G401.6 (cell line): ENCODE data around the gene RABEP2.
"Not testable (repeated sequence)": the region's sequence is repeated elsewhere in the genome, so short reads cannot be mapped to it uniquely, and the experiment has no call there.

Source experiments
- FAIRE-seq: peaks from 2 replicates; lab custom pipeline; 2012; peaks lifted over from hg19 to GRCh38; lab: Jason Lieb, UNC

Gene RABEP2

DNA sequence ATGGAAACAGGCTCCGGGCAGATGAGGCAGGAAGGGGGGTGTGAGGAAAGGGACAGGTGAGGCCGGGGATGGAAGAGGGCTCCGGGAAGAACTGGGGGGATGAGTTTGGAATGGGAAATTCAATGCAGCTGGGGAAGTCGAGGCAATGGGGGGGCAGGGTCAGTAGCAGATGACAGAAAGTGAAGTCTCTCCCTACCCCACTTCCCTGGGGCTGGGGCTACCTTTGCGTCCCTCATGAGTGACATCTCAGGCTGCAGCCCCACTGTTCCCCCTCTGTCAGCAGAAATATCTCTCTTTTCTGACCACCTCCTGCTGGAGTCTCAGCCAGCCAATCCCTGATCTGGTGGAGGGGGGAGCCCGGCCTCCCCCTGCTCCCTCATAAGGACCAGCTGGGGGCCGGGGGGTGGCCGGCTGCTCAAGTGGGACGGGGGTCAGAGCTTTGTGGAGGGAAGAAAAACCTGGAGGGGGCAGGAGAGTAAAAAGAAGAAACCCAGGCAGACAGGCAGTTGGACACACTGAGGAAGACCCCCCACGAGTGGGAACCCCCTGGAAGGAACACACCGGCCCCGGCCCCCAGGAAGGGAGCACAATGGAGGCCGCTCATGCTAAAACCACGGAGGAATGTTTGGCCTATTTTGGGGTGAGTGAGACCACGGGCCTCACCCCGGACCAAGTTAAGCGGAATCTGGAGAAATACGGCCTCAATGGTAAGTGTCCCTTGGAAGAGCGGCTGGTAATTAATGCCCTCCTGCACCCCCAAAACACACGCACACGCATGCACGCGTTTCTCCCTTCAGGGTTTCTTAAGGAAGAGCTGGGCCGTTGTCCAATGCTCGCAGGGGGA, 46.7 kb downstream of the RABEP2 start, which contains the start of gene ATP2A1:
TSS of gene ATP2A1 (plus strand) at position 406 of the 844 bp plus-strand sequence. CDS start at position 590, 184 bp downstream.
- no peak for FAIRE-seq

DNA sequence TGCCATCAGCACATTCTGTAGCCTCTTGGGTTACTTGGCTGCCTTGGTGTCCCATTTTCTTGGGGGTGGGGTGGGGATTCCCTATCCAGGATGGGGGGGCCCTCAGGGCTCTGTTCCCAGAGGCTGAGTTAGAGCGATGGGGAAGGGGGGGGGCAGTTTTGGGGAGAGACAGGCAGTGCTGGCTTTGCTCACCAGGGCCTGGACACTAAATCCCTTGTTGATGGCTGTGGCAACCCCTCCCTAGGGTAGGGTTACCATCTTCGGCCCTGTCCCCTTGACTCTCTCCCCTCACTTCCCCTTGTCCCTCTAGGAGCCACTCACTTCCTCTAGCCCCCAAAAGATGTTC, 47.4 kb downstream of the RABEP2 start:
- FAIRE-seq = no peak

DNA sequence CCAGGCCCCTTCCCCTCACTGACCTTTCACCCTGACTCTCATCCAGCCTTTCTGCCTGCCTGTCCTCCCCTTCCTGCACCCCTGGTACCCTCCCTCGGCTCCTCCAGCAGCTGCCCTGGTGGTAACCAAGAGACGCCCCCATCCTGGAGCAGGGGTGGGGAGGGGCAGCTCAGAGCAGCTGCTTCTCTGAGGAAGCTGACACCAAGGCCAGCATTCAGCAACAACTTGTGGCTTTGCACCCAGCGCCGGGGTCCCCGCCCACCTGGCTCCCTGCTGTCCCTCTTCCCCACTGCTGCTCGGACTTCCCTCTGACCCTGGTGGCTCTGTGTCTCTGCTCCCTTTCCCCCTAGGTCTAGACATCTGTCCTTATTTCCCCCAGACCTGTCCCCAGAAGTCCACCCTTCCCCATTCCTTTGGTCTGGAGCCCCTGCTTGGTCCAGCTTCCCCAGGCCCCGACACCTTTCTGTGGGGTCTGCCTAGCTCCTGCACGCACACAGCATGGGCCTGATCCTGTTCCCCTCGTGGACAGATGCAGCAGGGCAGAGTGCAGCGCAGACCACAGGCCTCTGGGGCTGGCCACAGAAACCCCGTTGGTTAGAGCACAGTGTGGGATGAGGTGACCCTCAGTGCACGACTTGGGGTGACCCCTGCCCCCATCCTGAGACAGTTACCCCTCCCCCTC, 47.9 kb downstream of the RABEP2 start:
- FAIRE-seq = no peak

DNA sequence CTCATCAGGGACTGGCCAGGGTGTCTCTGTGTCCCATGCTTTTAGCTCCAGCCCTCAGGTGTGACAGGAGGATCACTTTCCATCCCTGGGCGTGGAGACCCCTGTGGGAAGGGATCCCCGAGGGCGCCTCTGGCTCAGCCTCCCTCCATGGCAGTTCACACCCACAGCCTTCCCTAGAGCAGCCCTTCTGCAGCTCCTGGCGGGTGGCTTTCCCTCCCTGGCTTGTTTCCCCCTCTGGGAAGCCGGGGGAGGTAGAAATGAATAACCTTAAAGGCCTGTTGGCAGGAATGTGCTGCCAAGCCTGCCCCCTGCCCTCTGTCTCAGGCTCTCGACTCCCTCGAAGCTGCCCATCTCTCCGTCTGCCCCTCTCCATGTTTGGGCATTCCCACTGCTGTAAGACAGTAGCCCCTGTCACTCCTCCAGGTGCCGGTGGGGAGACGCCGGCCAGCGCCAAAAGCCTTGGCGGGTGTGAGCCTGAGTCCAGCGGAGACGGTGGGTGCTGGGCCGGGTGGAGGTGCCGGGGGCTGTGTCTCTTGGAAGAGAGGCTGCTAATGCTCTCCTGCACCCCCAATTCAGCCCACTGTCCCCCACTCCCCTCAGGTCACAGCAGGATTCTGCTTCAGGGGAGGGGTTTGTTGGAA, 48.9 kb downstream of the RABEP2 start:
- FAIRE-seq = no peak

DNA sequence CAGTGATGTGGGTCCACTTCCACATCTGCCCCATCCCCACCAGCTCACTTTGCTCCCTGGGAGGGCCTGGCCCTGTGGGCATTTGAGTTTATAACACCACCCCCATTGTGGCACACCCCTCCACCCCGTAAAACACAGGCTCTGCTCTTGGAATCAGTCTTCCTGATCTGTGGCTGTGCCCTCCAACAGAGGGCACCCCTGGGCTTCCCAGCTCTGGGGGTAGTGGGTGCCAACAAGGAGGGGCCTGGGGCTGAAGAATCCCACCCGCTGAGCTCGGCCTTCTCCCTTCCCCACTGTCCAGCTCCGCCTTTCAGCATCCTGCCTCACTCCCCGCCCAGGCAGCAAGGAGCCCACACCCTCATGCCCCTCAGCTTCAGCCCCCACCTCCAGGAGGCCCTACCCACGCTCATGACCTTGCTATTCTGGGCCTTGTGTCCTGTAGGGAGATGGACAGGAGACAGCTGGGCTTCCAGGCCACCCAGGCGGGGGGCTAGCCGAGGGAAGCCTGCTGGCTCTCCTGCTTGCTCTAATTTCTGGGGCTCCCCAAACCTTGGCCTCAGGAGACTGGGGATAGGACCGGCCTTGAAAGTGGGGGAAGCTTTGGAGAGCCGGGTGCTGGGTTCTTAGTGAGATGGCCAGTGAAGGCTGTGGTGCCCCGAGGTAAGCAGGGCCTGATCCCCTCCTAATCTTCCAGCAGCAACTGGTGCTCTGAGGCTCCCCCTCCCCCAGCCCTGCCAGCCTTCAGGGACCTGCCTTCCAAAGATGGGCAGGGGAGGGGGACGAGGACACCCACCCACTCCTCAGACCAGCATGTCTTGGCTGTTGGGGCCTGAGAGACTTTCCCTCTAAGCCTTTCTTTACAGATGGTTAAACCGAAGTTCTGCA, 49.7 kb downstream of the RABEP2 start:
- no peak for FAIRE-seq

DNA sequence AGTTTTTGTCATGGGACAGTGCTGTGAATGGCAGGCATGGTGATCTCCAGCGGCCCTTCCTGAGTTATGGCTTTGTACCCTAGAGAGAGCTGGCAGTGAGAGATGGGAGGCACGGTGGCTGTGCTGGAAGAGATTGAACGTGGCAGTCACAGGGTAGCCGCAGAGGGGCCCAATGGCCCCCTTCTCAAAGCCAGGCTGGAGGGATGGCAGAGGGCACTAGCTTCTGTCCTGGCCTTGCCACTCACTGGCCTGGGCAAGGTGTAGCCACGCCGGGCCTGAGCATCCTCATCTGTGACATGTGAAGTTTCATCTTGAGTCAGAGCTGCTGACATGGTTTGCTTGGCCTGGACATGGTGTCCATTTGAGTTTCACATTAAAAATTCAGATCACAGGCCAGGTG, 50.6 kb downstream of the RABEP2 start:
- no peak for FAIRE-seq

DNA sequence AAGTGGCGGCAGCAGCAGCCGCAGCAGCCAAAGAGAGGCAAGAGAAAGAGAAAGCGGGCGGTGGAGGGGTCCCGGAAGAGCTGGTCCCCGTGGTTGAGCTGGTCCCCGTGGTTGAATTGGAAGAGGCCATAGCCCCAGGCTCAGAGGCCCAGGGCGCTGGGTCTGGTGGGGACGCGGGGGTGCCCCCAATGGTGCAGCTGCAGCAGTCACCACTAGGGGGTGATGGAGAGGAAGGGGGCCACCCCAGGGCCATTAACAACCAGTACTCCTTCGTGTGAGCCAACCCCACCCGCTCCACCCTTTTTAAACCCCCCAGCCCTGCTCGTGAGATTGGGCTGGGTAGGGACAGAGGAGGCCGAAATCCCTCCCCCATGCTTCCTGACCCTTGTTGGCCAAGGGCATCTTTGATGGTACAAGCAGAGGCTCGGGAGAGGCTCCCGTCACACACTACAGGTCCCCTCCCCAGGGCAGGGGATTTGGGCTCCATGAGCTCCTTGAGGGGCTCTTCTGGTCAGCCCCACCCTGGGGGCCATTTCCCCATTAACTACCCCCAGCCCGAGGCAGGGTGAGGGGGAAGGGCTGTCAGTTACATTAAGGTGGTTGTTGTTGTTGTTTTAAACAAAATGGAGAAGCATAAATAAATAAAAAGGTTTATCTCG, 51.4 kb downstream of the RABEP2 start:
- no peak for FAIRE-seq

DNA sequence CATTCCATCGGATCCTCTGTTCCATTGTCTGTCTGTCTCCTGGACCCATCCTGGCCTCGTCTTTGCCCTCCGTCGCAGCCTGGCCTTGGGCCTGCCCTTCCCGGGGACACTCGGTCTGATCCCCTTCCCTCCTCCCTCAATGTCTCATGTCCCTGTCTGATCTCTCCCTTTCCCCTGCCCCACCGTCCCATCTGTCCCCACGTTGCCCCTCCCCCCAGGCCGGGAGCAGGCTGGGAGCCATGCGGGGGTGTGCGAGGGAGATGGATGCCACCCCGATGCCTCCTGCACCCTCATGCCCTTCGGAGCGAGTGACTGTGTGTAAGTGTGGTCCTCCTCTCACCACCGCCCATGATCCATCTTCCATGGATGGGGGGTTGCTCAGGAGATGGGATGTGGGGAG, 52.1 kb downstream of the RABEP2 start:
- no peak for FAIRE-seq

DNA sequence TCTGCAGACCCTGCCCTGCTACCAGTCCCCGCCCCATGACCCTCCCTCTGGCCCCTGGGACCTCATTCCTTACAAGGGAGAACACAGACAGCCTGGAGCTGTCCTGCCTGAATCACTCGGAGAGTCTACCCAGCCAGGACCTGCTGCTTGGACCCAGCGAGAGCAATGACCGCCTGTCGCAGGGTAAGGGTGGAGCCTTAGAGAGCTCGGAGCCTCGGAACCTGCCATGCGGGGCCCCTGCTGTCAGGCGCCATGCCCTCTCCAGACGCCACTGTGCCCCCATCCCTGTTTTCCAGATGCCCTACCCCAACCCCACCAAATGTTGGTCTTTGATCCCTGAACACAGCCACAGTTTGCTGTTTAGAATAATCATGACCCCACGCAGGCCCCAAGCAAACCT, 55.8 kb downstream of the RABEP2 start:
- no peak for FAIRE-seq

DNA sequence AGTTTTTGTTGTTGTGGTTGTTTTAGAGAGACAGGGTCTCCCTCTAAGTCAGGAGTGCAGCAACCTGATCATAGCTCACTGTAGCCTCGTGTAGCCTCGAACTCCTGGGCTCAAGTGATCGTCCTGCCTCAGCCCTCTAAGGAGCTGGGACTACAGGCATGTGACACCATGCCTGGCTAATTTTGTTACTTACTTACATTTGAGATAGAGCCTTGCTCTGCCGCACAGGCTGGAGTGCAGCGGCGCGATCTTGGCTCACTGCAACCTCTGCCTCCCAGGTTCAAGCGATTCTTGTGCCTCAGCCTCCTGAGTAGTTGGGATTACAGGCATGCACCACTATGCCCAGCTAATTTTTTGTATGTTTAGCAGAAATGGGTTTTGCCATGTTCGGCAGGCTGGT, 57.4 kb downstream of the RABEP2 start:
- FAIRE-seq = not testable (repeated sequence)

DNA sequence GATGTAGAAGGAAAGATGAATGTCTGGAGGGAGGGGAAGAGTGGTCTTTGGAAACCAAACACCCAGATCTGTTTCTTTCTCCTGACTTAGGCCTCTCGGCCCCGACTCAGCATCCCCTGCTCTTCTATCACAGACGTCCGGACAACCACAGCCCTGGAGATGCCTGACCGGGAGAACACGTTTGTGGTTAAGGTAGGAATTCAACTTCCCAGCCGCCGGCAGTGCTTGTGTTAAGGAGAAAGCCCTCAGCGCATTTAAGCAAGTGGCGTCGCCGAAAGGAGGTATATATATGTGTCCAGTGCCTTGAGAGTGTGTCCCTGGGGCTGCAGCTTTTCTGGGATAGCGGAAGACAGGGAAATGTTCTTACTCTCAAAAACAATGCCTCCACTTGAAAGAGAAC, 57.8 kb downstream of the RABEP2 start:
- FAIRE-seq = no peak

DNA sequence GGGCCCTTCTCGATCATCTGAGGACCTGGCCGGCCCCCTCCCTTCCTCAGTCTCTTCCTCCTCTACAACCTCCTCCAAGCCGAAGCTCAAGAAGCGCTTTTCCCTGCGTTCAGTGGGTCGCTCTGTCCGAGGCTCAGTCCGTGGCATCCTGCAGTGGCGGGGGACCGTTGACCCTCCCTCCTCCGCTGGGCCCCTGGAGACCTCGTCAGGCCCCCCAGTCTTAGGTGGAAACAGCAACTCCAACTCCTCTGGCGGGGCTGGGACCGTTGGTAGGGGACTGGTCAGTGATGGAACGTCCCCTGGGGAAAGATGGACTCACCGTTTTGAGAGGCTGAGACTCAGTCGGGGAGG, 58.6 kb downstream of the RABEP2 start:
- no peak for FAIRE-seq

DNA sequence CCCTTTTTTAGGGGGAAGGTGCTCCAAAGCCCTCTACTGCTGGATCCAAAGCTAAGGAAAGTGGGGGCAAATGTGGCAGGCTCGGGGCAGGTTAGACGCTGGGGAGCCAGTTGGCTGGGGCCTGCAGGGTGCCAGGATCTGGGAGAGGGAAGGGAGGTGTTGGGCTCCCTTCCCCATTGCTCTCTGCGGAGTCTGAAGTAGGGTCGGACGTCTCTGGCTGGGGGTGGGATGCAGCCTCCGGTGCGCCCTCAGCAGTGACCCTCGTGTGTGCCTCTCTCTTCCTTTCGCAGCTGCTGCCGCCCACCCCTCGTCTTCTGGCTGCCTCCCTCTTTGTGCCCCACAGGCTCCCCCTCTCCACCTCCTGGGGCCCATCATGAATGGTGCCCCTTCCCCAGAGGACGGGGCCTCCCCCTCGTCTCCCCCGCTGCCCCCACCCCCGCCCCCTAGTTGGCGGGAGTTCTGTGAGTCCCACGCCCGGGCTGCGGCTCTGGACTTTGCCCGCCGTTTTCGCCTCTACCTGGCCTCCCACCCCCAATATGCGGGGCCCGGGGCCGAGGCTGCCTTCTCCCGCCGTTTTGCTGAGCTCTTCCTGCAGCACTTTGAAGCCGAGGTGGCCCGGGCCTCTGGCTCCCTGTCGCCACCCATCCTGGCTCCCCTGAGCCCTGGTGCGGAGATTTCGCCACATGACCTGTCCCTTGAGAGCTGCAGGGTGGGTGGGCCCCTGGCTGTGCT, 59.1 kb downstream of the RABEP2 start:
- no peak for FAIRE-seq

DNA sequence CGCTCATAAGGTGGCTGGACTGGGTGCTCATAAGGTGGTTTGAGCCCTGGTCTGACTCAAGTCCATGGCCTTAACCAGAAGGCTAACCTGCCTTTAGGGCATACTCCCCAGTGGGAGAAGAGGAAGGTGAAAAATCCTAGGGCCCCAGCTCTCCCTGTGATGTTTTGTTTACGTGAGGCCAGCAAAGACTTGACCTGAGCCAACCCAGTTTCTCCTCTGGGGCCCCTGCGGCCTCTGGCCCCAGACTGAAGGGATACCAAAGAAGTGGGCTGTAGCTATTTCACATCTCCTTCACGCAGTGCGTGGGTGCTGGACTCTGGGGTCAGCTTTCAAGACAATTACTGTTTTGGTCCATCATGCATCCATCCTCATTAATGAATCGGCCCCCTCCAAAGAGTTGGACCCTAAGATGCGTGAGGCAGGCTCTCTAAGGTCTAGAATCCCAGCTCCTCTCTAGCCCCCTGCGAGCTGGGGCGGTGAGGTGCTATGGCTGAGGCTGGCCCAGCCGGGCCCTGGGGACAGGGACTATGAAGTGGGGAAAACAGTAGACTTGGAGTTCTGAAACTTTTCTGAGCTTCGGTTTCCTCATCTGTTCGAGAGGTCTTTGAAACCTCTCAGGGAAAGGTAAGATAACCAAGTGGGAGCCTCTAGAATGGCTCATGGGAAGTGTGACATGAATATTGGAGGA, 59.9 kb downstream of the RABEP2 start:
- FAIRE-seq = no peak

DNA sequence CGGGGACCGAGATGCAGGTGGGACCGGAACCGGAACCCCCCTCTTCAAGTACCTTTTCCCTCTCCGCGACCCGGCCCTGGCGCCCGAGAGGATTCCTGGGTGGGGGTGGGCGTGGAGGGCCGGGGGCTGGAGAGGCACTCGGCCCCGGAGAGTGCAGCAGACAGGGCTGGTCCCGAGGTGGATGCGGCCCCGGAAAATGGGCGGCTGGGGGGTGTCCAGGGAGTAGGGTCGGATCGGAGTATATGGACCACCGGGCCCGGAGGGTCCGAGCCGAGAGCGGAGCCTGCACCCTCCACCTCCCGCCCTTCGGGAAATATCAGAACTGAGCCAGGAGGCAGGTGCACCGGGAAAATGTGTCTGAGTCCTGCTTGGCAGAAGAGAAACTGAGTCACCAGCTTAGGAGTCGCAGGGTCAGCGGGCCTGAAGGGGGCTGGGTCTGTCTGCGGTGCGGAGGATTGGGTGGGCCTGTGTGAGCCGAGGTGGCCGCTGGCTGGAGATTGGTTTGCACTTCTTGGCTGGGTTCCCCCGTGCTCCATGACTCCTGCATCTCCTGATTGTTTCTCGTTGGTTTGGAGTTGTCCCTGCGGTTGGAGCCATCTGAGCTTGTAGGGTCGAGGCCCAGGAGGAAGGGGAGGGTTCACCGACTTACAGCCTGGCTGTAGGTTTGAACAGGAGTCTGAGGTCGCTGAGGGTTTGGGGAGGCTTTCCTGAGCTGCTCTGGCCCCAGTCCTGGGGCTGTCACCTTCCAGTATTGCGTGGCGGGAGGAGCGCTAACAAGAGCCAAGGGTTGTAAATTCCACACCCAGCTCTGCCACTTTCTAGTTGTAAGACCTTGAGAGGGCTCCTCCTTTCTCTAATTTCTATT, 60.9 kb downstream of the RABEP2 start:
- FAIRE-seq = no peak

DNA sequence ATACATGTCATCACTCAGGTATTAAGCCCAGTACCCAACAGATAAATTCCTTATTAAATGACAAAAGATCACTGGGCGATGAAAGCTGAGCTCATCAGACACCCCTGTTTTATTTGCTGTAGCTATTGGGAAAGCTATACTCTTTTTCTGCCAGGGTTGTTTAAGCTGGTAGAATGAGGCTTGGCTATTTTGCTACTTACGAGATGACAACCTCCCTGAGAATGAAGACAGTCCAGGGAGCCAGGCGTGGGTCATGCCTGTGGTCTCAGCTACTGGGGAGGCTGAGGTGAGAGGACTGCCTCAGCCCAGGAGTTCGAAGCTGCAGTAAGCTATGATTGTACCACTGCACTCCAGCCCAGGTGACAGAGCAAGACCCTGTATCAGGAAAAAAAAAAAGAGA, 65.7 kb downstream of the RABEP2 start:
- no peak for FAIRE-seq

DNA sequence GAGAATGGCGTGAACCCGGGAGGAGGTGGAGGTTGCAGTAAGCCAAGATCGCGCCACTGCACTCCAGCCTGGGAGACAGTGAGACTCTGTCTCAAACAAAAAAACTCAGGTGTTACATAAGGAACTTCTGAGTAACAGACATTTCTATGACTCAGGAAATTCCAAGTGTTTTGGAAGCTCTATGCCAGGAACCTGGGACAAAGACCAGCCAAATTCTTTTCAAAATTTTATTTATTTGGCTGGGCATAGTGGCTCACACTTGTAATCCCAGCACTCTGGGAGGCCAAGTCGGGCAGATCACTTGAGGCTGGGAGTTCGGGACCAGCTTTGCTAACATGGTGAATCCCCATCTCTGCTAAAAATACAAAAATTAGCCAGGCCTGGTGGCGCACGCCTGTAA, 66.6 kb downstream of the RABEP2 start:
- FAIRE-seq = no peak
